DMS 273 (cell line): ENCODE results near the gene RAB6B.
A peak's percentile ranks its signal among the peaks of the same experiment; 100 is the strongest.
"Not testable (repeated sequence)": the region's sequence is repeated elsewhere in the genome, so short reads cannot be mapped to it uniquely, and the experiment has no call there.

ENCODE experiments used
- DNase-seq: peaks from one replicate; lab custom pipeline; 2025; ENCODE audit not compliant: unreplicated experiment; lab: John Stamatoyannopoulos, UW

Gene RAB6B

GRCh38 chr3:133820889-133821675 is 74.6 kb downstream of the RAB6B start:
- DNase-seq, result no peak

- DNase-seq, result no peak
These were observed 75.6 kb downstream of the RAB6B start for GRCh38 chr3:133820129-133820528.

GRCh38 chr3:133815386-133815785 is 80.3 kb downstream of the RAB6B start:
- no peak for DNase-seq

- DNase-seq, result no peak
These were observed 82.8 kb downstream of the RAB6B start for GRCh38 chr3:133812872-133813271.

- DNase-seq, result peak; percentile 99
These were observed 89.8 kb downstream of the RAB6B start, which contains the start of gene SRPRB for GRCh38 chr3:133805702-133806475. SRPRB (plus strand) TSS chr3:133805815; CDS start chr3:133805849, 34 bp downstream.

GRCh38 chr3:133805384-133805701 is 90.3 kb downstream of the RAB6B start:
- no peak for DNase-seq

- DNase-seq, result no peak
These were observed 90.8 kb downstream of the RAB6B start for GRCh38 chr3:133804896-133805295.

GRCh38 chr3:133803469-133803868 is 92.2 kb downstream of the RAB6B start:
- no peak for DNase-seq

GRCh38 chr3:133799794-133800585 is 95.7 kb downstream of the RAB6B start:
- DNase-seq, result peak; percentile 37

- DNase-seq, result no peak
These were observed 98.1 kb downstream of the RAB6B start for GRCh38 chr3:133797396-133798105.

GRCh38 chr3:133792171-133792763 is 103.4 kb downstream of the RAB6B start:
- DNase-seq, result peak; percentile 67

- DNase-seq, result no peak
These were observed 107.7 kb downstream of the RAB6B start for GRCh38 chr3:133788024-133788423.

GRCh38 chr3:133783762-133784161 is 111.9 kb downstream of the RAB6B start:
- DNase-seq, result no peak

GRCh38 chr3:133782454-133782853 is 113.2 kb downstream of the RAB6B start:
- DNase-seq, result no peak

- DNase-seq, result no peak
These were observed 114.1 kb downstream of the RAB6B start for GRCh38 chr3:133781570-133781969.

GRCh38 chr3:133780756-133781155 is 114.9 kb downstream of the RAB6B start:
- not testable (repeated sequence) for DNase-seq

GRCh38 chr3:133779626-133780203 is 116.0 kb downstream of the RAB6B start:
- no peak for DNase-seq

GRCh38 chr3:133777807-133778568 is 117.7 kb downstream of the RAB6B start:
- no peak for DNase-seq

- DNase-seq, result no peak
These were observed 118.8 kb downstream of the RAB6B start for GRCh38 chr3:133776794-133777438.
